HEK293T (cell line): ENCODE data around the gene ALK.

Source experiments
- CTCF ChIA-PET: fragments of 350-600 bp; formaldehyde crosslinking; extraction: SDS; loops from one replicate; lab custom pipeline; 2021; ENCODE audit warnings: antibody characterized with exemption, inconsistent platforms; lab: Yijun Ruan, JAX
- POLR2A ChIA-PET: fragments of 350-600 bp; formaldehyde crosslinking; extraction: SDS; loops from one replicate; lab custom pipeline; 2020; ENCODE audit warnings: antibody characterized with exemption, inconsistent platforms; lab: Yijun Ruan, JAX
- DNase-seq: peaks from one replicate; pipeline ENCODE4 v3.0.0; 2012; ENCODE audit warnings: mixed read lengths; ENCODE audit errors: extremely low spot score
- ARNT ChIP-seq: fragments of 450-650 bp; IDR thresholded peaks from 2 replicates; pipeline ENCODE4 v1.6.1; 2017; ENCODE audit warnings: mild to moderate bottlenecking
- BHLHE40 ChIP-seq: fragments of 450-650 bp; IDR thresholded peaks from 2 replicates; pipeline ENCODE4 v1.6.1; 2016; ENCODE audit warnings: mild to moderate bottlenecking, moderate library complexity, borderline replicate concordance
- CTBP1 ChIP-seq: fragments of 450-650 bp; IDR thresholded peaks from 2 replicates; pipeline ENCODE4 v1.6.1; 2016; ENCODE audit warnings: borderline replicate concordance
- ELF4 ChIP-seq: fragments of 450-650 bp; IDR thresholded peaks from 2 replicates; pipeline ENCODE4 v1.6.1; 2017; ENCODE audit warnings: antibody characterized with exemption
- FOXA1 ChIP-seq: fragments of 450-650 bp; IDR thresholded peaks from 2 replicates; pipeline ENCODE4 v1.6.1; 2016; ENCODE audit warnings: mild to moderate bottlenecking
- FOXK2 ChIP-seq: fragments of 450-650 bp; IDR thresholded peaks from 2 replicates; pipeline ENCODE4 v1.6.1; 2016; ENCODE audit warnings: mild to moderate bottlenecking
- FOXM1 ChIP-seq: fragments of 450-650 bp; IDR thresholded peaks from 2 replicates; pipeline ENCODE4 v1.6.1; 2017; ENCODE audit warnings: mild to moderate bottlenecking, borderline replicate concordance
- HDGF ChIP-seq: fragments of 450-650 bp; IDR thresholded peaks from 2 replicates; pipeline ENCODE4 v1.6.1; 2017; ENCODE audit warnings: antibody characterized with exemption, borderline replicate concordance
- L3MBTL2 ChIP-seq: fragments of 450-650 bp; conservative IDR thresholded peaks from 2 replicates; pipeline ENCODE4 v1.6.1; 2016; ENCODE audit warnings: mild to moderate bottlenecking
- LEF1 ChIP-seq: fragments of 450-650 bp; IDR thresholded peaks from 2 replicates; pipeline ENCODE4 v1.6.1; 2017; ENCODE audit warnings: mild to moderate bottlenecking, borderline replicate concordance
- NFRKB ChIP-seq: fragments of 450-650 bp; IDR thresholded peaks from 2 replicates; pipeline ENCODE4 v1.6.1; 2016; ENCODE audit warnings: mild to moderate bottlenecking, moderate library complexity
- SP1 ChIP-seq: fragments of 450-650 bp; IDR thresholded peaks from 2 replicates; pipeline ENCODE4 v1.6.1; 2017
- SUZ12 ChIP-seq: fragments of 450-650 bp; IDR thresholded peaks from 2 replicates; pipeline ENCODE4 v1.6.1; 2016; ENCODE audit warnings: mild to moderate bottlenecking
- TARDBP ChIP-seq: fragments of 450-650 bp; IDR thresholded peaks from 2 replicates; pipeline ENCODE4 v1.6.1; 2016
- ZNF384 ChIP-seq: fragments of 450-650 bp; IDR thresholded peaks from 2 replicates; pipeline ENCODE4 v1.6.1; 2016
- TF ChIP-seq, protein P1 (sequence below): fragments of 450-650 bp; IDR thresholded peaks from 2 replicates; pipeline ENCODE4 v1.6.1; 2016

The ALK gene

DNA sequence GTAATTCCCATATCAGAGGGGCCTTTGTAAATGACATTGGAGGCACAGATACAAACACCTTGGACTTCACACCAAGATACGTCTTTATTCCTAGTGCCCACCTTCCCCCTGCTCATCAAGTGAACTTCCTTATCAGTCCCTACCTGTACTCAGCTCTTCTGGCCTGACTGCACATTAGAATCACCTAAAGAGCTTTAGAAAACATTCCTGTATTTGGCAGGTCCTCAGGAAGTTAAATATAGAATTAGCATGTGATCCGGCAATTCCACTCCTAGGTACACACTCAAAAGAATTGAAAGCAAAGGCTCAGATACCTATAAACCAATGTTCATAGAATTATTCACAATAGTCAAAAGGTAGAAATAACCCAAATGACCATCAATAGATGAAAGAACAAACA is 46.6 kb downstream of the ALK start:
- CTCF ChIA-PET, result no interaction called here
- no peak for TF ChIP-seq HDGF
- TF ChIP-seq ZNF384, result no peak
- no peak for TF ChIP-seq NFRKB
- TF ChIP-seq, protein P1, sequence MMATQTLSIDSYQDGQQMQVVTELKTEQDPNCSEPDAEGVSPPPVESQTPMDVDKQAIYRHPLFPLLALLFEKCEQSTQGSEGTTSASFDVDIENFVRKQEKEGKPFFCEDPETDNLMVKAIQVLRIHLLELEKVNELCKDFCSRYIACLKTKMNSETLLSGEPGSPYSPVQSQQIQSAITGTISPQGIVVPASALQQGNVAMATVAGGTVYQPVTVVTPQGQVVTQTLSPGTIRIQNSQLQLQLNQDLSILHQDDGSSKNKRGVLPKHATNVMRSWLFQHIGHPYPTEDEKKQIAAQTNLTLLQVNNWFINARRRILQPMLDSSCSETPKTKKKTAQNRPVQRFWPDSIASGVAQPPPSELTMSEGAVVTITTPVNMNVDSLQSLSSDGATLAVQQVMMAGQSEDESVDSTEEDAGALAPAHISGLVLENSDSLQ, result no peak
- TF ChIP-seq FOXM1, result no peak
- TF ChIP-seq ELF4, result no peak
- no peak for TF ChIP-seq CTBP1
- no peak for TF ChIP-seq SUZ12
- no peak for TF ChIP-seq FOXK2
- TF ChIP-seq LEF1, result no peak
- no peak for TF ChIP-seq ARNT
- no peak for TF ChIP-seq BHLHE40
- TF ChIP-seq FOXA1, result no peak
- TF ChIP-seq L3MBTL2, result no peak
- no peak for TF ChIP-seq TARDBP
- no peak for TF ChIP-seq SP1
- POLR2A ChIA-PET, result no interaction called here
- DNase-seq, result no peak

DNA sequence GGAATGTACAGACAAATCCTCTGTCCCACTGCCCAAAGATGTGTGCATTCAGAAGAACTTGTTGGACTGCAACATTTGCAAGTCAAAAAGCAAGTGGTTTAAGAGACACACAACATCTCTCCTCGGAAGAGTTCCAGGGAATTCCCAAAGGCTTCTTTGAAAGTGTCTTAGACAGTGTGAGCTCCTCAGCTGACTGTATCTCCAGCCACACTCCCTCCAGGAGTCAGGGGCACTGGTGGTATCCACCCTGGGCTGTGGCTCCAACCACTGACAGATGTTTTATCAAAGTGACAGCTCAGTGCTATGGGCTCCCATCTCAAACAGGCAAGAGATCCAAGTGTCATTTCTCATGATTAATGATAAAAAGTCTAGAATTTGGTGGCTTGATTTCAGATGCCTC is 48.5 kb downstream of the ALK start:
- no peak for TF ChIP-seq BHLHE40
- ChIA-PET CTCF (no interaction called here), POLR2A (no interaction called here)
- DNase-seq, result no peak

DNA sequence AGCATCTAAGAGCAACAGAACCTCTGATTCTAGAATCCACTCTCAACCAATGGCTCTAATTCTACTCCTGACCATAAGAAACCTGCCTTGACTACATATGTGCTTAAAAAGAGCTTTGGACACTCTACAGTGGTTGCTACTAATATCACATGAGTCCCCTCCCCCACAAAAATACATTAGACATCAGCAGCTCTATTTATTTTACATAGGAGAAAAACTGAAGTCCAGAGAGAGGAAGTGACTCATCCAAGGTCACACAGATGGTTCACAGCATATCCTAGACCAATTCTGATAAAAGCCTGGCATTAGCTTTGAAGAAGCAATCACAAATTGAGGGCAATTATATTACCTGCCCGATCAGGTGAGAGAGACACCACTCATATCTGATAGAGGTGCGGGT is 49.8 kb downstream of the ALK start:
- no peak for TF ChIP-seq NFRKB
- no peak for TF ChIP-seq CTBP1
- TF ChIP-seq BHLHE40, result no peak
- no peak for TF ChIP-seq HDGF
- TF ChIP-seq TARDBP, result no peak
- TF ChIP-seq FOXM1, result no peak
- no peak for TF ChIP-seq ARNT
- TF ChIP-seq SUZ12, result no peak
- no peak for TF ChIP-seq LEF1
- TF ChIP-seq FOXA1, result no peak
- no peak for TF ChIP-seq ZNF384
- TF ChIP-seq SP1, result no peak
- no peak for TF ChIP-seq L3MBTL2
- no peak for TF ChIP-seq FOXK2
- TF ChIP-seq, protein P1, result no peak
- no peak for TF ChIP-seq ELF4
- ChIA-PET CTCF (no interaction called here), POLR2A (no interaction called here)
- no peak for DNase-seq

DNA sequence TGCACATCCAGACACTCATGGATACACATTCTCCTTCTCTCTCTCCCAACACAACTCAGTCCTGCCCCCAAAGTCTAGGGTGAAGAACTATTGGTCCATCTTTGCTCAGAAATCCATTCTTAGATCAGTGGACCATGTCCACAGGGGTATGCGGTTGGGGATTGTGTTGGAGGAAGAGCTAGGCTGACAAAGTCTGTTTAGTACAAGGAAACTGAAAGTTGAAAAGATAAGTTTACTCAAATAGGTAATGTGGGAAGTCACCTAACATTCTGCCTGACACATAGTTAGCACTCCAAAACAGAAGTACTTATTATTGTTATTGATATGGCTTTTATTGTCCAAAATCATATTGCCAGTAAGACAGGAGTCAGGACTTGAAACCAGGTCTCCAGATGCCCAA is 55.9 kb downstream of the ALK start:
- no peak for DNase-seq
- POLR2A ChIA-PET, result no interaction called here
- TF ChIP-seq HDGF (no peak), BHLHE40 (no peak), FOXM1 (no peak), ARNT (no peak), FOXA1 (no peak), SUZ12 (no peak), L3MBTL2 (no peak), CTBP1 (no peak), ZNF384 (no peak)
- CTCF ChIA-PET, result no interaction called here

DNA sequence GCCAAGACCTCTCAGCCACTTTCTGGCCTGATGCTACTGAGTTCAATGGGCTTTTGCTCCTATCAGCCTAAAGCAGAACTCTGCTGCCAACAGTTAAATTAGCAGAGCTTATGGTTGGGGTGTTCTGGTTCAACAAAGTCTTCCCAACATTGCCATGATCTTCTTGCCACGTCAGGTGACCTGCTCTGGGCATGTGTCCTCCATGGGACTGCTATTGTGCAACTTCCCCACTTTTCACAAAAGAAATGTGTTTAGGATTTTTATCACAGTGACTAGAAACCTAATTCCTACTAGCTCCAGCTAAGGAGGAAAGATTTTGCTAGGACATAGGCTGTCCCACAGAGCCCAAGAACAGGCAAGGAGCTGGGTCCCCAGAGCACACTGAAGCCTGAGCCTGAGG is 56.4 kb downstream of the ALK start:
- no peak for TF ChIP-seq HDGF
- CTCF ChIA-PET, result no interaction called here
- POLR2A ChIA-PET, result no interaction called here
- DNase-seq, result no peak

DNA sequence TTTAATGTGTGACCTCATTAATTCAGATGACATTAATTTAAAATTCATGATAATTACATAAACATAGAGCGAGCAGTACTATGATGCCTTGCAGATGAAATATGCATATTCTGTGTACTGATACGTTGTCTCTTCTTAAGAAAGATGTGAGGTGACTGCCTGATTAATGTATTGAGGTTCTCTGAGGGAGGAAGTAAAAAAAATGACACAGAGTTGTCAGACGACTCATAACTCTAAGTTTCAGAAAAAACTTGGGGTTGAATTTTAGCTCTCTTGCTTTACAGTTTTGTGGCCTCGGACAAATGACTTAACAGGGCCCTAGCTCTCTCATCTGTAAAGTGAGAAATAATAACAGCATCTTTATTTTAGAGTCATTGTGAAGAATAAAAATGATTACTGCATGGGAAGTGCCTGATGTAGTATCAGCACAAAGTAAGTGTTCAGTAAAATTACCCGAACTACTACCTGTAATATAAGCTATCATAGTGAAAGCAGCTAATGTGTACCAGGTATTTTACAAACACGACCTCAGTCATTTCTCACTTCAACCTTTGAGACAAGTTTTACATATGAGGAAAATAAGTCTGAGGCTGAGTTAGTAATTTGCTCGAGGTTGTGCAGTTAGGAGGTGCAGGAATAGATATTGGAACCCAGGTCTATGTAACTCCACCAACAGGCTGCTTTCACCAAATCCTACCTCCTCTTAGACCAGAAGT is 65.3 kb downstream of the ALK start:
- ChIA-PET POLR2A (no interaction called here), CTCF (no interaction called here)
- TF ChIP-seq NFRKB, result no peak
- no peak for TF ChIP-seq SP1
- no peak for TF ChIP-seq ZNF384
- TF ChIP-seq FOXM1, result no peak
- TF ChIP-seq ARNT, result no peak
- no peak for TF ChIP-seq L3MBTL2
- DNase-seq, result no peak

DNA sequence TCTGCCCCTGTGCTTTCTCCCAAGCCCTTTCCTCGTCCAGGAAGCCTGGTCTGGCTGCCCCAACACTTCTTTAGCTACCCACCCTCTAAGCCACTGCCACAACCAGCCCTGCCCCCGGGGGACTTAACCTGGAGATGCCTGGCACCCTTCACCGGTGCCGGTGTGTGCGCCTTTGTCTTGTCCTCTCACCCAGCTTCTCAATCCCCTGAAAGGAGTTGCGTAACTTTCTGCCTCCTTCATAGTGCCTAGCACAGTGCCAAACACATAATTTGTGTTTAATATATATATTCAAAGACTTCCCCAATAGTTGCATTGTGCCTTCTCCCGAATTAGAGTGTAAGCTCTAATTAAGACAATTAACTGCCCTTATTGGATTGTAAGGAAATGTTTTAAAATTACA is 70.6 kb downstream of the ALK start:
- DNase-seq, result no peak
- TF ChIP-seq HDGF (no peak), ZNF384 (no peak), FOXK2 (no peak), NFRKB (no peak), L3MBTL2 (no peak)
- TF ChIP-seq, protein P1, result no peak
- CTCF ChIA-PET, result no interaction called here
- POLR2A ChIA-PET, result no interaction called here
